Activated T-cell treated with anti-CD3 and anti-CD28 coated beads, Interleukin-2, amount 50 U/mL, for 72 hours (primary cell): ENCODE results near the gene CDH12. TPM values are rescaled to one million over a fixed set of nuclear protein-coding genes. Genes with fewer than 3 reads are reported as not detected.

Experiments
- ATAC-seq, 2 donors: fragments of 150-1000 bp; cut with Tn5 transposase; replicated peaks in 1 of 2; 2 replicates each; pipeline ENCODE4 v1.10.0; 2021; ENCODE audit warnings: moderate library complexity in 2 of 2, mild to moderate bottlenecking in 1 of 2
- DNase-seq, 2 donors: peaks; one replicate each; pipeline ENCODE4 v3.0.0; 2021 to 2022; ENCODE audit warnings: mixed read lengths in 1 of 2
- H3K27ac Mint-ChIP-seq: one replicate; pipeline ENCODE4 v1.8.0; 2022; ENCODE audit warnings: mild to moderate bottlenecking, moderate library complexity, mixed read lengths
- H3K27me3 Mint-ChIP-seq: one replicate; pipeline ENCODE4 v1.8.0; 2022; ENCODE audit warnings: low read depth, mixed read lengths
- H3K36me3 Mint-ChIP-seq, 2 donors: one replicate each; pipeline ENCODE4 v1.8.0; 2022; ENCODE audit warnings: mixed read lengths in 2 of 2, mild to moderate bottlenecking in 1 of 2; ENCODE audit not compliant: insufficient read depth in 2 of 2
- H3K4me1 Mint-ChIP-seq: one replicate; pipeline ENCODE4 v1.8.0; 2022; ENCODE audit warnings: low read depth, mixed read lengths
- H3K4me3 Mint-ChIP-seq, 2 donors: one replicate each; pipeline ENCODE4 v1.8.0; 2022; ENCODE audit warnings: mild to moderate bottlenecking in 2 of 2, mixed read lengths in 2 of 2, moderate library complexity in 2 of 2
- H3K9me3 Mint-ChIP-seq, 2 donors: one replicate each; pipeline ENCODE4 v1.8.0; 2022; ENCODE audit warnings: mixed read lengths in 2 of 2
- total RNA-seq, 2 donors: library from RNA; stranded (reverse); gene quantifications; one replicate each; pipeline ENCODE4 v1.2.3, GENCODE V29; 2022

CDH12 gene
- total RNA-seq, 2 donors from 2014 or later, result not detected

DNA sequence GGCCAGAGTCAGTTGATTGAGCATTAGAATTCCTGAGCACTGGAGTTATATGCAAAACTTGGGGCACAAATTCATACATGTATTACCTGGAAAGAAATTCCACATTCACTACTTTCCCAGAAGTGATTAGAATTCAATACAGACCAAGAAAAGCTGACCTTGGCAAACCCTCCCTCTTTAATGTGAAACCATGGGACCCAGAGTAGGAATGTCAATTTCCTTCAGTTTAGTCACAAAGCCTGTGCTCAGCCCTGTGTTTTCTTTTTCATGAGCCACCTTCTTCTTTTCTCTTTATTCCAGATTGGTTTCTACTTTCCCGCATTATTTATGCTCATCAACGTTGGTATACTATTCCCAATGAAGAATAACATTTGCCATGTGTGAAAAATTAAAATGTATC, 420.2 kb downstream of the CDH12 start:
- Mint-ChIP-seq H3K36me3 (no peaks in the 10 kb centered on the region), H3K4me1 (no peaks in the 10 kb centered on the region), H3K27ac (no peak overlapping the region), H3K27me3 (no peaks in the 10 kb centered on the region), H3K9me3 (peaks cover 4% of the 10 kb centered on the region in 2 donors), H3K4me3 (no peak overlapping the region)
- no peak for DNase-seq
- no peak for ATAC-seq

DNA sequence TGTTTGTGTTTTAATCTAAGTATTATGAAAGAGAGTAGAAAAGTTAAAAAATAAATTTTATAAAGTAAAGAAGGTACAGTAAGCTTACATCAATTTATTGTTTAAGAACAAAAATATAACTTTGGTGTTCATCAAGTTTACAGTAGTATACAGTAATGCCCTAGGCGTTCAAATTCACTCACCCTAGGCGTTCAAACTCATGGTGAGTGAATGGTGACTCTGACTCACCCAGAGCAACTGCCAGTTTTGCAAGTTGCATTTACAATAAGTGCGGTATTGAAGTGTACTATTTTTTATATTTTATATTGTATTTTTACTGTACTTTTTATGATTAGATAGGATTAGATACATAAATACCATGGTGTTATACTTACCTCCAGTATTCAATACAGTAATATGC, 421.3 kb downstream of the CDH12 start:
- Mint-ChIP-seq H3K27me3 (no peaks in the 10 kb centered on the region), H3K4me3 (no peak overlapping the region), H3K36me3 (peaks cover 0 to under 1% of the 10 kb centered on the region in 2 donors), H3K27ac (no peak overlapping the region), H3K4me1 (no peaks in the 10 kb centered on the region), H3K9me3 (peaks cover 4 to 5% of the 10 kb centered on the region in 2 donors)
- DNase-seq, result no peak
- ATAC-seq, result no peak

DNA sequence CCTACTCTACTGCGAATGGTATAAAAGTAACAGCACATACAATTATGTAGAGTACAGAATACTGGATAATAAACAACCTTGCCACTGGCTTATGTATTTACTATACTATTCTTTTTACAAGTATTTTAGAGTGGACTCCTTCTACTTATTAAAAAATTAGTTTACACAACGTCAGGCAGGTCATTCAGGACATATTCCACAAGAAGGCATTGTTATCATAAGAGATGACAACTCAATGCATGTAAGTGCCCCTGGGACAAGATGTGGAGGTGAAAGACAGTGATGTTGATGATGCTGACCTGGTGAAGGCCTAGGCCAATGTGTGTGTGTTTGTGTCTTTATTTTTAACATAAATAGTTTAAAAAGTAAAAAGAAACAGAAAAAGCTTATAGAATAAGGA, 421.7 kb downstream of the CDH12 start:
- no peaks in the 10 kb centered on the region for H3K4me1 Mint-ChIP-seq
- H3K36me3 Mint-ChIP-seq, result peaks cover 0 to 2% of the 10 kb centered on the region in 2 donors
- no peaks in the 10 kb centered on the region for H3K27me3 Mint-ChIP-seq
- no peak for DNase-seq
- H3K27ac Mint-ChIP-seq, result no peak overlapping the region
- no peak for ATAC-seq
- H3K4me3 Mint-ChIP-seq, result no peak overlapping the region
- H3K9me3 Mint-ChIP-seq, result peaks cover 5 to 7% of the 10 kb centered on the region in 2 donors

DNA sequence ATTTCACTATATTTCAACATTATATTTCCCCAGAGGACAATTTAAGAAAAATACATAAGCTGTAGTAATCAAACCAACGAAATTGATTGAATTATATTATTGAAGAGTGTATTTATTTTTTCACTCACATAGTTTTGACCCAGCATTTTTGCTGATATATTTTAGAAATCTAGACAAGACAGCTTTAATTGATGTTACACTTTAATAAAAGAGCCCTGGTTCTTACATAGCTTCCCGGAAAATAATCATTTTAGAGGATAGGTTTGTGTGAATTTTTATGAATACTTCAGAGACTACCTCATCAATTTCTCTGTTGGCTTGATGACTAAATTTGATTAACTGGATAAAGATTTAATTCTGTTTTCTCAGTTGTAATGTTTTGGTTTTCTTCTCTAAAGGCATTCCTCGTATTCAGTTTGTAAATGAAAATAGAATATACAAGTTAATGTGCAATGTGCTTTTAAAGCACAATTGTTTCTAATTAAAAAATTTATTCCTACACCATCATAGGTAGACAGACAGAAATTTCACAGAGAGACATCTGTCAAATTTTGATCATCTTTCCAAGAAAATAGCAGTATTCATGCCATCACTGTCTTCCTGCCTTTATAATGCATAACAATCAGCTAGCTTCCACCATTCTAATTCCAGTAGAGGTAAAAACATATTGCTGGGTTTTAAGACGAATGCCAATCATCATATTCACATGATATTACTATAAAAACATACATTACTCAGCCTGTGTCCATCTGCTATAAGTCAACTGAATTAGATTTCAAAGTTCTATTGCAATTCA, 441.4 kb downstream of the CDH12 start:
- no peak for DNase-seq
- Mint-ChIP-seq H3K4me1 (no peaks in the 10 kb centered on the region), H3K4me3 (no peak overlapping the region), H3K27ac (no peak overlapping the region), H3K36me3 (no peaks in the 10 kb centered on the region), H3K27me3 (no peaks in the 10 kb centered on the region), H3K9me3 (peaks cover 2 to 12% of the 10 kb centered on the region in 2 donors)
- ATAC-seq, result no peak

DNA sequence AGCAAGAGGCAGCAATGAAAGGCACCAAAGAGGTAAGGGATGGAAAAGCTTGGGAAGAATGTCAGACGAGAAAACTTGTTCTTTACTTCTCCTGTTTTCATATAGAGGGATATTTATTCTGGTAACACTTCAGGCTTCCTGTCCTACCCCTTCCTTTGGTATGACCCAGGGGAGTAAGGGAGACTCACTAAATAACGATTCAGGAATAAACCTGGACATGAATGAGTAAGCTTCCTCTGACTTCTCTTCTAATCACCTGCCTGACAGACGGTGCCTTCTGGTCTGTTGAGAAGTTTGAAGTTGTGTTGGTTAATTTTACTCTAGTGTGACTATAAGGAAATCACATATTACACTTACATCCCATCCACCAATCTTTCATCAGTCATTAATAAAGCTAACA, 461.2 kb downstream of the CDH12 start:
- no peaks in the 10 kb centered on the region for H3K27me3 Mint-ChIP-seq
- H3K9me3 Mint-ChIP-seq, result peaks cover 0 to 11% of the 10 kb centered on the region in 2 donors
- no peaks in the 10 kb centered on the region for H3K36me3 Mint-ChIP-seq
- H3K4me3 Mint-ChIP-seq, result no peak overlapping the region
- DNase-seq (no peak), ATAC-seq (no peak)
- H3K27ac Mint-ChIP-seq, result no peak overlapping the region
- no peaks in the 10 kb centered on the region for H3K4me1 Mint-ChIP-seq

DNA sequence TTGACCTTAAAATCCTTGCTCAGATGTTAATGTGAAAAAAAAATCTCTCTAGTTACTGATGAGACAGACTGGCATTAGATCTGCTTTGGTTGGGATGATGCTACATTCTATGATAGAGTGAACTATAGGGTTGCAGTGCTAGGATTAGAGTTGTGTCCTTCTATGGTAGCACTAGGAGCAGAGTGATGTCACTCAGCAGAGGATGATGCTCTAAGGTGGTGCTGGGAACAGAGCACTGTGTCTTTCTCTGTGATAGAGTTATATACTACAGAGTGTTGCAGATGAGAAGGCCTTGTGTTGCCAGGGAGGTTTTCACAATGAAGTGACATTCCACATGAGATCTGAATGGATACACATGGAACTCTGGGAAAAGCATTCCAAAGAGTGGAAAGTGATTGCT, 462.3 kb downstream of the CDH12 start:
- no peaks in the 10 kb centered on the region for H3K4me1 Mint-ChIP-seq
- ATAC-seq (no peak), DNase-seq (no peak)
- no peaks in the 10 kb centered on the region for H3K27me3 Mint-ChIP-seq
- peaks cover 0 to 13% of the 10 kb centered on the region in 2 donors for H3K9me3 Mint-ChIP-seq
- H3K36me3 Mint-ChIP-seq, result peaks cover 0 to 2% of the 10 kb centered on the region in 2 donors
- H3K4me3 Mint-ChIP-seq, result no peak overlapping the region
- no peak overlapping the region for H3K27ac Mint-ChIP-seq

DNA sequence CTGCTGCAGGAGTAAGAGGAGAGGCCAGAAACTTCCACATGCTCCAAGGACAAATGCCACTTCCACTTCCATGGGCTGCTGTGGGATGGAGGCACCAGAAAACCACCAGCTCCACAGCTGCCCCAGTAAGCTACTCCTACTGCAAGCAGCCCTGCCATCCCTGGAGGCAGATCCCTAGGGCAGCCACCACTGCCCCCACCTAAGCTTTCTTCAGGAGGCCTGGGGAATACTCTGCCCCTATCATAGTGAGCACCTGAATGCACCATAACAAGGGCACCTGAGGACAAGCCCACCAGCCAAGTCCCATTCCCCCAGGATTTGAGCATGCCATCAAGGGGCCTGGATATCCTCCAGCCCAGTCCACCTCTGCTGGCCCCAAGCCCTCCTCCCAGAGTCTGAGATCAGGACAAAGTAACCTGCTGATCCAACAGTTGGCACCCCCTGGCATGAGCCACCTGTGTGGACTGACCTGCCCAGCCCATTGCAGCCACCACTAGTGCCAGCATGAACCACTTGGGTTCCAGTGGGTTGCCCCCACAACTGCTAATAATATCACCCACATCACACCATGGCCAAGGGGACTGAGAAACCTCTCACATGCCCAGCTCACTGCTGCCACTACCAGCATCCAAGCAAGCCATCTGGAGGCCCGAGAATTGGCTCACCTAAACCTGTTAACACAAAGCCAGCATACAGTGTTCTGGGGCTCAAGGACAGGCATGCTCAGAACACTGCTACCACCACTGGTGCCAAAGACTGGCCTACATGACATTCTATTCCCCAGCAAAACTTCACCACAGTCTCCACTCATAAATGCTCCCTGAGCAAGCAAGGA, 480.1 kb downstream of the CDH12 start:
- H3K27me3 Mint-ChIP-seq, result no peaks in the 10 kb centered on the region
- ATAC-seq (no peak), DNase-seq (no peak)
- H3K9me3 Mint-ChIP-seq, result peaks cover 3 to 11% of the 10 kb centered on the region in 2 donors
- H3K4me1 Mint-ChIP-seq, result no peaks in the 10 kb centered on the region
- H3K36me3 Mint-ChIP-seq, result no peaks in the 10 kb centered on the region
- no peak overlapping the region for H3K27ac Mint-ChIP-seq
- H3K4me3 Mint-ChIP-seq, result no peak overlapping the region

DNA sequence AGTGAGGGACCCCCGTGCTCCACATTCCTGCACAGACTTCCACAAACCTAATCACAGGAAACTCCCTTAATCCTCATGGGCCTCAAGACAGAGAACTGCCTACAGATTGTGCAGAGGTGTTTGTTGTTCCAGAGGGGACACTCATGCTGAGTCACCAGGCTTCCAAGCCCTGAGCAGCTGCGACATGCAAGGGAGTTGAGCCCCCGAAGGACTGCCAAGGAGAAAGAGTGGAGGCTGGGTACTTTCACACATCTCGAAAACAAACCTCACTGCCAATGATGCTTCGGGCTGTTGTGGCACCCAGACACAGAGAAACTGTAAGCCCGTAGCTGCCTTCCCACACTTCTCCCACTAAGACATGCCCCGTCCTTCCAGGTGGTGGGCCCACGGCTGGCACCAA, 480.8 kb downstream of the CDH12 start:
- DNase-seq, result no peak
- Mint-ChIP-seq H3K4me1 (no peaks in the 10 kb centered on the region), H3K27ac (no peak overlapping the region), H3K4me3 (no peak overlapping the region), H3K36me3 (no peaks in the 10 kb centered on the region), H3K27me3 (no peaks in the 10 kb centered on the region), H3K9me3 (peaks cover 3 to 11% of the 10 kb centered on the region in 2 donors)
- ATAC-seq, result no peak

DNA sequence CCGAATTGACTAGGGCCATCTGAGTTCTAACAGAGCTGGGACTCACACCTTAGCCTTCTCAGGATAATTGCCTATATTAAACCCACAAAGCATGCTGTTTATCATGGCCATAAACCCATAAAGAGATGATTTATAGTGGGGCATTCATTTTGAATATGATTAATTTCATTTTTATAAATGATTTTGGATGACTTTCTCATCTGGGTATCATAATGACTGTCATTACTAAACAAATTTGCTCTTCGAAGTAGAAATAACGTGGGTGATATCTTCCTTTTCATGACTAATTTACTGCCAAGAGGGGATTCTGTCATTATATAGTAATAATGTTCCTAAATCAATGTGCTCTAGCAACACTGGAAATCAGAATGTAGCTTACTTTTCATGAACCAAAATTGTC, 498.2 kb downstream of the CDH12 start:
- Mint-ChIP-seq H3K9me3 (peaks cover 3 to 11% of the 10 kb centered on the region in 2 donors), H3K27ac (no peak overlapping the region), H3K4me1 (no peaks in the 10 kb centered on the region), H3K4me3 (no peak overlapping the region), H3K36me3 (no peaks in the 10 kb centered on the region), H3K27me3 (no peaks in the 10 kb centered on the region)
- no peak for ATAC-seq
- DNase-seq, result no peak

DNA sequence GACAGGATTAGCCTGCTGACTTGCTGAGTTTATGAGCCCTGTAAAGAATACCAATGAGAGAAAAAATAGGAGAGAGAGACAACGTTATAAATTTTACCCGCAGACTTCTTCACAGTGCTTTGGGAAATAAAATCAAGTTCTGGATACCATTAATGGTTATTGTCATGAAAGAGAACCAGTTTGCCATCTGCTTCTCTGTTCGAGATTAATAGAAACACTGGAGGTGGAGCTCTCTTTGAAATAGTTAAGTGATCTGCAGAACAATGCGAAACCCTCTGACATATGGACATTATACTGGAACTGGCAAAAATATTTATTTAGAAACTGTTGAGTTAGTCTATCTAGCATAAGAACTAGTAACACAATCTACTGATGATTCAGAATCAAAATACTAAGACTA, 500.7 kb downstream of the CDH12 start:
- H3K36me3 Mint-ChIP-seq, result no peaks in the 10 kb centered on the region
- ATAC-seq (no peak), DNase-seq (no peak)
- H3K4me3 Mint-ChIP-seq, result no peak overlapping the region
- no peak overlapping the region for H3K27ac Mint-ChIP-seq
- no peaks in the 10 kb centered on the region for H3K4me1 Mint-ChIP-seq
- no peaks in the 10 kb centered on the region for H3K27me3 Mint-ChIP-seq
- H3K9me3 Mint-ChIP-seq, result peaks cover 3 to 5% of the 10 kb centered on the region in 2 donors

DNA sequence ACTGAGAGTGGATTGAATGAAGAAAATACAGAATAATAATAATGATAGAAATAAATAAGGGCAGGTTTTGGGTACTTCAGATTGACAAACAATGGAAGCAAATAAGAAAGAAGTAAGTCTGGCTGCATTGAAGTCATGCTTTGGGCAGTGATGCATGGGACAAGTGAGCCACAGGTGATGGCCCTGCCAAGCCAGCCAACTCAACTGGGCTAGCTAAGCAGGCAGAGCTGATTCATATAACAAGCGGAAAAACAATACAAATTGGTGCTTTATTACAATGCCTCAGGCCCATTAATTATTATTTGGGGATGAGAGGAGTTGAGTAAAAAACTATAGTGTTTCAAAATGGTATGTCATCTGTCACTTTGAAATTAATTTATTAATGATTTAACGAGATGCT, 502.0 kb downstream of the CDH12 start:
- Mint-ChIP-seq H3K4me1 (no peaks in the 10 kb centered on the region), H3K36me3 (no peaks in the 10 kb centered on the region), H3K27ac (no peak overlapping the region), H3K27me3 (no peaks in the 10 kb centered on the region), H3K4me3 (no peak overlapping the region), H3K9me3 (peaks cover 4% of the 10 kb centered on the region in 2 donors)
- ATAC-seq, result no peak
- DNase-seq, result no peak

DNA sequence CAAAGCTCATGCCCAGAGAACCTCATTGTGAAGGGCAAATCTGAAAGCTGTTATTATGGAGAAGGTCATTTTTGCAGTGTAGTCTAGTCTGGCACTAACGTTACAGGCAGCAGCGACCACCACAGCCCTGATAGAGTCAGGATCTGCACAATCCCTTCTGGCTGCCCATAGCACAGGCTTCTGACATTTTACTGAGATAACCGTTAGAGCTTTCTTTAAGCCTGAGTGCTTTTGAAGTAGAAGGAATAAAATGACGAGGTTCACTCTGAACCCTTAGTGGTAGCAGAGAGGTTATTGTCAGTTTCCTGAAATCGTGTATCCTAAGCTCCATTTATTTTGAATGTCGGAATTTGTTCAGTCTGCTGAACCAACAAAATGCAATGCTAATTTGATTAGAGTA, 505.1 kb downstream of the CDH12 start:
- peaks cover 2 to 6% of the 10 kb centered on the region in 2 donors for H3K9me3 Mint-ChIP-seq
- no peak overlapping the region for H3K27ac Mint-ChIP-seq
- no peaks in the 10 kb centered on the region for H3K36me3 Mint-ChIP-seq
- no peak for ATAC-seq
- no peak for DNase-seq
- H3K27me3 Mint-ChIP-seq, result no peaks in the 10 kb centered on the region
- no peaks in the 10 kb centered on the region for H3K4me1 Mint-ChIP-seq
- no peak overlapping the region for H3K4me3 Mint-ChIP-seq

DNA sequence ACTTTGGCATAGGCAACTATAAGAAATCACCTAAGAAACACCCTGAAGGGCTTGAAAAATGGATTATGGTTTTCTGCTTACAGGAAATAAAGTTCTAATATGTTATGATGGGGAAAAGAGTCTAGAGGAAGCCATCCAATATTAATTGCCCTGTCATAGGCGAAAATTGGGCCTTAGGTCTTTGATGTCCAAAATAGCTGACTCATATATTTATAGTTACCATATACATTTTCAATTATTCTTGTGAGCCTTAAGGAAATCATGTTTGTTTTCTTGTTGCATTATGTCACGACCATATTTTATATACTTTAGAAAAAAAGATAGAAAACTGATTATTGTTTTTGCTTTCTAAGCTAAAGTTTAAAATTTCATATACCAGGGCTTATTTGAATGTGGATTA, 509.1 kb downstream of the CDH12 start:
- H3K36me3 Mint-ChIP-seq, result no peaks in the 10 kb centered on the region
- DNase-seq, result no peak
- H3K4me3 Mint-ChIP-seq, result no peak overlapping the region
- no peaks in the 10 kb centered on the region for H3K4me1 Mint-ChIP-seq
- H3K9me3 Mint-ChIP-seq, result peaks cover 2 to 9% of the 10 kb centered on the region in 2 donors
- ATAC-seq, result no peak
- no peak overlapping the region for H3K27ac Mint-ChIP-seq
- no peaks in the 10 kb centered on the region for H3K27me3 Mint-ChIP-seq
